CD4-positive, alpha-beta T cell treated with Interleukin-6 at 100 ng/mL for 8 hours (primary cell): Measurements from ENCODE around the gene PPP1R14C.

Experiments used
- DNase-seq: peaks from one replicate; pipeline ENCODE4 v3.0.0-alpha.2; 2020; ENCODE audit warnings: mixed read lengths, low spot score

The PPP1R14C gene

GRCh38 chr6:150249261-150249660, 106.4 kb downstream of the PPP1R14C start:
- DNase-seq, result no peak

- no peak for DNase-seq
These were observed 108.0 kb downstream of the PPP1R14C start for GRCh38 chr6:150250826-150251225.

- no peak for DNase-seq
These were observed 108.8 kb downstream of the PPP1R14C start for GRCh38 chr6:150251566-150252186.

- no peak for DNase-seq
These were observed 110.0 kb downstream of the PPP1R14C start for GRCh38 chr6:150252714-150253444.

- DNase-seq, result no peak
These were observed 110.6 kb downstream of the PPP1R14C start for GRCh38 chr6:150253489-150253888.

GRCh38 chr6:150254770-150255169, 111.9 kb downstream of the PPP1R14C start:
- DNase-seq, result no peak

- no peak for DNase-seq
These were observed 113.0 kb downstream of the PPP1R14C start for GRCh38 chr6:150255840-150256239.

- DNase-seq, result no peak
These were observed 113.9 kb downstream of the PPP1R14C start for GRCh38 chr6:150256618-150257272.

GRCh38 chr6:150258381-150258780, 115.5 kb downstream of the PPP1R14C start:
- DNase-seq, result no peak

- DNase-seq, result no peak
These were observed 118.1 kb downstream of the PPP1R14C start for GRCh38 chr6:150260931-150261330.

- no peak for DNase-seq
These were observed 119.3 kb downstream of the PPP1R14C start for GRCh38 chr6:150261997-150262697.

GRCh38 chr6:150263765-150264404, 121.0 kb downstream of the PPP1R14C start:
- peak; percentile 19 for DNase-seq

GRCh38 chr6:150266309-150266708, 123.5 kb downstream of the PPP1R14C start:
- DNase-seq, result no peak

GRCh38 chr6:150266963-150267685, 124.3 kb downstream of the PPP1R14C start:
- no peak for DNase-seq

GRCh38 chr6:150267686-150268561, 125.1 kb downstream of the PPP1R14C start:
- no peak for DNase-seq

- DNase-seq, result no peak
These were observed 126.4 kb downstream of the PPP1R14C start for GRCh38 chr6:150269130-150269856.

- no peak for DNase-seq
These were observed 127.0 kb downstream of the PPP1R14C start for GRCh38 chr6:150269857-150270223.

GRCh38 chr6:150270330-150271052, 127.6 kb downstream of the PPP1R14C start:
- no peak for DNase-seq

GRCh38 chr6:150271172-150271500, 128.3 kb downstream of the PPP1R14C start:
- no peak for DNase-seq
